Prostate gland (tissue), 2 donors: ENCODE results near the gene CCDC91. TPM values are rescaled to one million over a fixed set of nuclear protein-coding genes. Genes with fewer than 3 reads are reported as not detected.
"Not testable (repeated sequence)": the region's sequence is repeated elsewhere in the genome, so short reads cannot be mapped to it uniquely, and the experiment has no call there.

Source experiments
- DNase-seq: peaks from one replicate; pipeline ENCODE4 v3.0.0-alpha.2; 2019; ENCODE audit warnings: low spot score
- H3K27ac ChIP-seq, 2 donors: fragments of 200-600 bp; sonication (generic); 2 replicates each; pipeline ENCODE4 v1.5.1; 2017 to 2019
- H3K27me3 ChIP-seq: fragments of 200-600 bp; sonication (generic); replicated peaks from 2 replicates; pipeline ENCODE4 v1.5.1; 2019; ENCODE audit not compliant: insufficient read depth
- H3K36me3 ChIP-seq, 2 donors: fragments of 200-600 bp; sonication (generic); 1 replicate in 1 of 2; 2 replicates in 1 of 2; pipeline versions ENCODE4 v1.5.1 to v1.8.1; 2017 to 2019
- H3K4me1 ChIP-seq: fragments of 200-600 bp; sonication (generic); replicated peaks from 2 replicates; pipeline ENCODE4 v1.5.1; 2019
- H3K4me3 ChIP-seq, 2 donors: fragments of 200-600 bp; sonication (generic); 2 replicates each; pipeline ENCODE4 v1.5.1; 2017 to 2019
- H3K9me3 ChIP-seq: fragments of 200-600 bp; sonication (generic); 2 replicates; pipeline ENCODE4 v1.5.1; 2017
- POLR2A ChIP-seq: fragments of 450-650 bp; IDR thresholded peaks from one replicate; pipeline ENCODE4 v1.6.1; 2016; ENCODE audit warnings: antibody characterized with exemption, mild to moderate bottlenecking
- POLR2AphosphoS5 ChIP-seq: sonication (generic); formaldehyde crosslinking; IDR thresholded peaks from one replicate; pipeline ENCODE4 v1.6.1; 2017; ENCODE audit warnings: antibody characterized with exemption
- WGBS: methylation state at CpG from one replicate; pipeline ENCODE4 v1.1.5; 2018; 5-methylcytosine and 5-hydroxymethylcytosine counted together
- intact Hi-C: fragments of 100-400 bp; cut with DNase I; formaldehyde crosslinking; loops from one replicate; pipeline ENCODE4 v1.14.2; 2022
- total RNA-seq, 2 donors: library from RNA; depleted of rRNA; stranded (reverse); fragments of >200 nt; gene quantifications; one replicate each; pipeline ENCODE4 v1.1.0, GENCODE V29; 2016
- TF ChIP-seq, protein P1 (sequence below), 4 experiments: fragments of 200-600 bp in 2 of 4; fragments of 450-650 bp in 2 of 4; sonication (generic) in 2 of 4; IDR thresholded peaks; 1 replicate in 3 of 4; 2 replicates in 1 of 4; pipeline ENCODE4 v1.5.1; 2016 to 2019; ENCODE audit warnings: antibody characterized with exemption in 4 of 4, mild to moderate bottlenecking in 2 of 4, moderate library complexity in 2 of 4

CCDC91 gene
- total RNA-seq, 2 donors from 2014 or later = 25.3 to 42.4 TPM

DNA sequence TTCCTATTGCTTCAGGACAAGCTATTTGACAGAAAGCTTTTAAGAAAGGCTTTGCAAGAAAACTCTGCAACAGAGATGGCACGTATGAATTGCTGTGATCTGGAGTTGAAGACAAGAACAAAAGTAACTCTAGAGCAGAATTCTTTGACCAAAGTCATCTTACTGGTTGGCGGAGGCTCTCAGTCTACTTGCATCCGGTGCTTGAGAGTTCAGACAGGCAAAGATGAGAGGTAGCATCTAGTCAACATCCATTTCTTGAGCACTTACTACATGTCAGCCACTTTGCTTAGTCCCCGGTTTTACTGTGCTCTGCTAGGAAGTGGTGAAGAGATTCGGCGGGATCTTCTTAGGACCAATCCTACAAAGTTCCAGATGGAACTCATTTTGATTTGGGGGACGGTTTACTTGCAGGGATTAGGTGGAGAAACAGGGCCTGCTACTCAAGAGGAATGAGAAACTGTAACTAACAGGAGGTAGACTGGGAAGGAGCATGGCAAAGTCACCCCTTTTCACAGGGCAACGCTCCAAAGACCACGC lies 404 bp upstream of the CCDC91 start:
- TF ChIP-seq POLR2A (no peak), POLR2AphosphoS5 (no peak)
- TF ChIP-seq, protein P1, sequence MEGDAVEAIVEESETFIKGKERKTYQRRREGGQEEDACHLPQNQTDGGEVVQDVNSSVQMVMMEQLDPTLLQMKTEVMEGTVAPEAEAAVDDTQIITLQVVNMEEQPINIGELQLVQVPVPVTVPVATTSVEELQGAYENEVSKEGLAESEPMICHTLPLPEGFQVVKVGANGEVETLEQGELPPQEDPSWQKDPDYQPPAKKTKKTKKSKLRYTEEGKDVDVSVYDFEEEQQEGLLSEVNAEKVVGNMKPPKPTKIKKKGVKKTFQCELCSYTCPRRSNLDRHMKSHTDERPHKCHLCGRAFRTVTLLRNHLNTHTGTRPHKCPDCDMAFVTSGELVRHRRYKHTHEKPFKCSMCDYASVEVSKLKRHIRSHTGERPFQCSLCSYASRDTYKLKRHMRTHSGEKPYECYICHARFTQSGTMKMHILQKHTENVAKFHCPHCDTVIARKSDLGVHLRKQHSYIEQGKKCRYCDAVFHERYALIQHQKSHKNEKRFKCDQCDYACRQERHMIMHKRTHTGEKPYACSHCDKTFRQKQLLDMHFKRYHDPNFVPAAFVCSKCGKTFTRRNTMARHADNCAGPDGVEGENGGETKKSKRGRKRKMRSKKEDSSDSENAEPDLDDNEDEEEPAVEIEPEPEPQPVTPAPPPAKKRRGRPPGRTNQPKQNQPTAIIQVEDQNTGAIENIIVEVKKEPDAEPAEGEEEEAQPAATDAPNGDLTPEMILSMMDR (IDR thresholded peaks at IDR 0.05) = no peak
- no peak for DNase-seq
- no peaks in the 10 kb centered on the region for H3K27me3 ChIP-seq
- no peaks in the 10 kb centered on the region for H3K9me3 ChIP-seq
- WGBS = 61% methylated on average over 9 of the region's 9 CpGs
- peak overlapping the region; percentile 82 to 87 for H3K4me3 ChIP-seq
- H3K27ac ChIP-seq = peak overlapping the region; percentile 95 to 96
- H3K4me1 ChIP-seq = no peaks in the 10 kb centered on the region
- intact Hi-C loops = loop anchor here (5.0 kb wide), 1 partner anchor 37 kb away; no protein-coding TSS in a partner anchor
- H3K36me3 ChIP-seq = no peaks in the 10 kb centered on the region

DNA sequence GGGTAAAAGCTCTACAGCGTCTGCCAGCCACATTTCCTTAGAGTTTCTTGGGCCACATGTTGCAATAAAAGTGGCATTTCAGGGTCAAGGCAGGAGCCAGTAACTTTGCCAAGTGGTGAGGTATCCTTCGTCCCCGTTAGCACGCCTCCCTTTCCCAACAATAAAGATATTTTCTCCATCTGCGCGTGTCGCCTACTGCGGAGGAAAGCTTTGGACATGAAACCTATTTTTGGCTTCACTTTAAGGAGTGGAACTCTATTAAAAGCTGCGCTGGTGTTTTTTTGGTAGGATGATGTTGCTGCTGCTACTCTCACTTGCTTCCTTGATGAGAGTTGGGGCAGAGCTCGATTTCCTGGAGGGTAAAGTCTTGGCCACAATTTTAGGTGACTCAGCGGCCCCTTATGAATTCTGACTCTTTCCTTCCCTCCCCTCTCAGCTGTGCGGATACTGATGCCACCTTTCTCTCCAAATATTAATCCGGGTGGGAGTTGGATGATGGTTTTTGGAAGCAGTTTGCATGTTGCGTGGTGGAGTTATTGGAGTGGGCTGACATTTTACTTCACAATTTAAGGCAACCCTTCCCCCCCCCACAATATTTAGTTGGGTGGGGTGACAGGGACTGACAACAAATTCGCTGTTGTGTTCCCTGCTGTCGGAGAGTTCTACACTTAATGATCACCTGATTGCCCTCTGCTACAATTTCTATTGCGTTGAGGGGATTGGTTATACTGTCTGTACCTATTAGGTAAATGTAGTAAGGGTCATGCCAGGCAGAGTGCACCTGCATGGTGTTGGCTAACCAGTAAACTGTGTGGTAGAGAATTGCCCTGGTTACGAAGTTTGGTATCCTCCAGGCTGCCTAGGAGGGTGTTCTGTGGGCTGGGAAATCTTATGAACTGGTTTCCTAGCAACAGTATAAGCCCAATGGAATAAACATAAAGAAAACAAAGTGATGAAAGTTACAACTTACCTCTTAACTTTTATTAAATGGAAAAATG lies 1.1 kb downstream of the CCDC91 start:
- WGBS = 22% methylated on average over 18 of the region's 18 CpGs
- Histone ChIP-seq H3K36me3 (no peaks in the 10 kb centered on the region), H3K27ac (peak overlapping the region; percentile 95 to 96), H3K27me3 (no peaks in the 10 kb centered on the region), H3K4me1 (no peaks in the 10 kb centered on the region), H3K4me3 (peak overlapping the region; percentile 82 to 87), H3K9me3 (no peaks in the 10 kb centered on the region)
- intact Hi-C loops = loop anchor here (5.0 kb wide), 1 partner anchor 36 kb away; no protein-coding TSS in a partner anchor
- no peak for DNase-seq
- TF ChIP-seq, protein P1 (IDR thresholded peaks at IDR 0.05) = no peak
- TF ChIP-seq POLR2A (no peak), POLR2AphosphoS5 (peak; percentile 4)

DNA sequence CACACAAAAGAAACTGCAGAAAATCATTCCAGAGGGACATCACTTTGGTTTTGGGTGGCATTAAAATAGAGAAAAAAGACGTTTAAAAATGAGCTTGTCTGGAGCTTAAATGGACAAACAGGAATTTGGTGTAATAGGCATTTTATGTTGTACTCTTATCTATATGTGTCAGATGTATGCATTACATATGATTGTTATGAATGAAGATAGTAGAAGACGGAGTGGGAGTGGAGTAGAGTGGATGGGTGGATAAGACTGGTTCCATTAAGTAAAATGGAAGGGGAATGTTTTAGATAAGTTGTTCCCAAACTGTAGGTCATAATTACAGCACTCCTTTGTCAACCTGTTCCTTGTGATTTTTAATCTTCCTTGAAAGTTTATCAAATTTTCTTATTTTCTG lies 1.9 kb downstream of the CCDC91 start:
- H3K4me3 ChIP-seq = no peak overlapping the region
- DNase-seq = no peak

DNA sequence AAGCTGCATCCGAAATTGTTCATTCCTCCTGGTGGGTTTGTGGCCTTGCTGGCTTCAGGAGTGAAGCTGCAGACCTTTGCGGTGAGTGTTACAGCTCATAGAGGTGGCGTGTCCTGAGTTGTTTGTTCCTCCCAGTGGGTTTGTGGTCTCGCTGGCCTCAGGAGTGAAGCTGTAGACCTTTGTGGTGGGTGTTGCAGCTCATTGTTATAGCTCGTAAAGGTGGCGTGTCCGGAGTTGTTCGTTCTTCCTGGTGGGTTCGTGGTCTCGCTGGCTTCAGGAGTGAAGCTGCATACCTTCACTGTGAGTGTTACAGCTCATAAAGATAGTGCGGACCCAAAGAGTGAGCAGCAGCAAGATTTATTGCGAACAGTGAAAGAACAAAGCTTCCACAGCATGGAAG lies 4.4 kb downstream of the CCDC91 start:
- not testable (repeated sequence) for H3K27me3 ChIP-seq, H3K27ac ChIP-seq, H3K36me3 ChIP-seq, DNase-seq, H3K4me3 ChIP-seq, H3K9me3 ChIP-seq, H3K4me1 ChIP-seq
- WGBS = 69% methylated on average over 12 of the region's 12 CpGs
- intact Hi-C loops = loop anchor here (5.0 kb wide), 1 partner anchor 33 kb away; no protein-coding TSS in a partner anchor

More for the DNA sequence above, 1.9 kb downstream of the CCDC91 start:
- TF ChIP-seq, protein P1 (IDR thresholded peaks at IDR 0.05) = no peak
- TF ChIP-seq POLR2A = no peak
- TF ChIP-seq POLR2AphosphoS5 = no peak
- WGBS = 59% methylated on average over 2 of the region's 2 CpGs
- no peak overlapping the region for H3K27ac ChIP-seq
- H3K36me3 ChIP-seq = no peaks in the 10 kb centered on the region
- intact Hi-C loops = loop anchor here (5.0 kb wide), 1 partner anchor 35 kb away; no protein-coding TSS in a partner anchor
- no peaks in the 10 kb centered on the region for H3K4me1 ChIP-seq
- no peaks in the 10 kb centered on the region for H3K27me3 ChIP-seq
- H3K9me3 ChIP-seq = no peaks in the 10 kb centered on the region

DNA sequence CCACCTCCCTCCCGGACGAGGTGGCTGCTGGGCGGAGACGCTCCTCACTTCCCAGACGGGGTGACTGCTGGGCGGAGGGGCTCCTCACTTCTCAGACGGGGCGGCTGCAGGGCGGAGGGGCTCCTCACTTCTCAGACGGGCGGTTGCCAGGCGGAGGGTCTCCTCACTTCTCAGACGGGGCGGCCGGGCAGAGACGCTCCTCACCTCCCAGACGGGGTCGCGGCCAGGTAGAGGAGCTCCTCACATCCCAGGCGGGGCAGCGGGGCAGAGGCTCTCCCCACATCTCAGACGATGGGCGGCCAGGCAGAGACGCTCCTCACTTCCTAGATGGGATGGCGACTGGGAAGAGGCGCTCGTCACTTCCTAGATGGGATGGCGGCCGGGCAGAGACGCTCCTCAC lies 10.9 kb downstream of the CCDC91 start:
- H3K36me3 ChIP-seq, H3K27ac ChIP-seq, H3K4me3 ChIP-seq, intact Hi-C loops, H3K4me1 ChIP-seq, H3K27me3 ChIP-seq, H3K9me3 ChIP-seq, DNase-seq: not testable (repeated sequence)
- WGBS = 100% methylated on average over 6 of the region's 30 CpGs
